ENCODE results near the gene USP7.

GRCh38 chr16:8920645-8921346 lies 42.9 kb downstream of the USP7 start:
- no peak for TF ChIP-seq EZH2 (IDR thresholded peaks at IDR 0.05; ENCODE audit: borderline replicate concordance)
- TF ChIP-seq CTCF (IDR thresholded peaks at IDR 0.05; ENCODE audit: poor library complexity) = no peak

Measured in hepatocyte (in vitro differentiated cells).